CD4-positive, alpha-beta T cell treated with Interleukin-10 for 1 hour (primary cell): ENCODE data around the gene USP13.
"Not testable (repeated sequence)": the region's sequence is repeated elsewhere in the genome, so short reads cannot be mapped to it uniquely, and the experiment has no call there.

Source experiments
- DNase-seq: peaks from one replicate; pipeline ENCODE4 v3.0.0-alpha.2; 2020

Gene USP13

GRCh38 chr3:179658606-179659005 lies 5.8 kb downstream of the USP13 start:
- DNase-seq: no peak

- DNase-seq: no peak
Measured at GRCh38 chr3:179660872-179661271, 8.0 kb downstream of the USP13 start.

- DNase-seq: no peak
Measured at GRCh38 chr3:179661777-179662176, 8.9 kb downstream of the USP13 start.

- DNase-seq: no peak
Measured at GRCh38 chr3:179663093-179663492, 10.3 kb downstream of the USP13 start.

- DNase-seq: no peak
Measured at GRCh38 chr3:179666030-179666429, 13.2 kb downstream of the USP13 start.

- DNase-seq: no peak
Measured at GRCh38 chr3:179666436-179667035, 13.7 kb downstream of the USP13 start.

- no peak for DNase-seq
Measured at GRCh38 chr3:179668429-179668828, 15.6 kb downstream of the USP13 start.

- no peak for DNase-seq
Measured at GRCh38 chr3:179670311-179670710, 17.5 kb downstream of the USP13 start.

- DNase-seq: no peak
Measured at GRCh38 chr3:179671309-179671708, 18.5 kb downstream of the USP13 start.

- no peak for DNase-seq
Measured at GRCh38 chr3:179671747-179672242, 19.0 kb downstream of the USP13 start.

- DNase-seq: no peak
Measured at GRCh38 chr3:179672918-179673317, 20.1 kb downstream of the USP13 start.

- no peak for DNase-seq
Measured at GRCh38 chr3:179673523-179673922, 20.7 kb downstream of the USP13 start.

- no peak for DNase-seq
Measured at GRCh38 chr3:179676081-179676480, 23.2 kb downstream of the USP13 start.

- DNase-seq: no peak
Measured at GRCh38 chr3:179677884-179678283, 25.0 kb downstream of the USP13 start.

- DNase-seq: no peak
Measured at GRCh38 chr3:179681492-179682263, 28.8 kb downstream of the USP13 start.

- DNase-seq: no peak
Measured at GRCh38 chr3:179682426-179683080, 29.7 kb downstream of the USP13 start.

- DNase-seq: not testable (repeated sequence)
Measured at GRCh38 chr3:179683286-179683685, 30.4 kb downstream of the USP13 start.

GRCh38 chr3:179687967-179688535 lies 35.2 kb downstream of the USP13 start:
- no peak for DNase-seq

- DNase-seq: no peak
Measured at GRCh38 chr3:179688850-179689249, 36.0 kb downstream of the USP13 start.

- no peak for DNase-seq
Measured at GRCh38 chr3:179694731-179695130, 41.9 kb downstream of the USP13 start.

- no peak for DNase-seq
Measured at GRCh38 chr3:179695672-179696313, 43.0 kb downstream of the USP13 start.

GRCh38 chr3:179697736-179698332 lies 45.0 kb downstream of the USP13 start:
- no peak for DNase-seq

GRCh38 chr3:179700716-179701115 lies 47.9 kb downstream of the USP13 start:
- DNase-seq: no peak
